ENCODE data around the gene SHOC2.

DNA sequence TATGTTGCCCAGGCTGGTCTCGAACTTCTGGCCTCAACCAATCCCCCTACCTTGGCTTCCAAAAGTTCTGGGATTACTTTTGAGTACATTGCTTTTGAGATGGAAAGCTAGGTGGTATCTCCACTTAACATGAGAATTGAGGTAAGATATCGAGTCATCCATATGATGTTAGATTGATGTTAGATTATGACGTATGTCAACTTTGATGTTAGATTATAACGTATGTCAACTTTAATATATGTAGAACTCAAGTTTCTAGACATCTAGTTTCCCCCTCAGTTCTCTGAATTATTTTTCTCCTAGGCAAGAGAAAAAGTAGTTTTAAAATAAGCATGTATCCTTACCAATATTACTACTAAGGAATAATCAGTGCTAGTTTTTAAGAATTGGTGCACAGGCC, 20.0 kb downstream of the SHOC2 start:
- TF ChIP-seq, protein P1, sequence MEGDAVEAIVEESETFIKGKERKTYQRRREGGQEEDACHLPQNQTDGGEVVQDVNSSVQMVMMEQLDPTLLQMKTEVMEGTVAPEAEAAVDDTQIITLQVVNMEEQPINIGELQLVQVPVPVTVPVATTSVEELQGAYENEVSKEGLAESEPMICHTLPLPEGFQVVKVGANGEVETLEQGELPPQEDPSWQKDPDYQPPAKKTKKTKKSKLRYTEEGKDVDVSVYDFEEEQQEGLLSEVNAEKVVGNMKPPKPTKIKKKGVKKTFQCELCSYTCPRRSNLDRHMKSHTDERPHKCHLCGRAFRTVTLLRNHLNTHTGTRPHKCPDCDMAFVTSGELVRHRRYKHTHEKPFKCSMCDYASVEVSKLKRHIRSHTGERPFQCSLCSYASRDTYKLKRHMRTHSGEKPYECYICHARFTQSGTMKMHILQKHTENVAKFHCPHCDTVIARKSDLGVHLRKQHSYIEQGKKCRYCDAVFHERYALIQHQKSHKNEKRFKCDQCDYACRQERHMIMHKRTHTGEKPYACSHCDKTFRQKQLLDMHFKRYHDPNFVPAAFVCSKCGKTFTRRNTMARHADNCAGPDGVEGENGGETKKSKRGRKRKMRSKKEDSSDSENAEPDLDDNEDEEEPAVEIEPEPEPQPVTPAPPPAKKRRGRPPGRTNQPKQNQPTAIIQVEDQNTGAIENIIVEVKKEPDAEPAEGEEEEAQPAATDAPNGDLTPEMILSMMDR (conservative IDR thresholded peaks at IDR 0.05 in 1 of 2, IDR thresholded peaks at IDR 0.05 in 1 of 2; ENCODE audit: extremely low read depth in 1 of 2, insufficient read depth in 1 of 2, low read depth in 1 of 2, low read length in 2 of 2), result no peak
- TF ChIP-seq EZH2 (IDR thresholded peaks at IDR 0.05; ENCODE audit: borderline replicate concordance, low read length), result no peak
